ENCODE results near the gene SRSF4. TPM values are rescaled to one million over a fixed set of nuclear protein-coding genes. Genes with fewer than 3 reads are reported as not detected.
"Not testable (repeated sequence)": the region's sequence is repeated elsewhere in the genome, so short reads cannot be mapped to it uniquely, and the experiment has no call there.

SRSF4 gene
- total and polyA plus RNA-seq, 2 donors (not counting 1 experiment from before 2014, with no cell fraction given): 48.4 to 93.5 TPM

- H3K27me3 Mint-ChIP-seq: peaks cover 20% of the 10 kb centered on the region
- no peaks in the 10 kb centered on the region for H4K20me1 ChIP-seq (ENCODE audit: control insufficient read depth, insufficient read depth, low read length, poor library complexity, severe bottlenecking)
- ChIA-PET POLR2A (no interaction called here), CTCF (no interaction called here)
- no peak for TF ChIP-seq CTCF (IDR thresholded peaks at IDR 0.05)
- TF ChIP-seq EZH2 (IDR thresholded peaks at IDR 0.05; ENCODE audit: borderline replicate concordance, insufficient read depth, low read depth, low read length, poor library complexity, severe bottlenecking): no peak
- WGBS (ENCODE audit: insufficient coverage): 65% methylated on average over 55 of the region's 55 CpGs
- ATAC-seq (ENCODE audit: low read depth): no peak
- no peaks in the 10 kb centered on the region for H3K4me1 ChIP-seq (ENCODE audit: control insufficient read depth in 2 of 2, insufficient read depth in 2 of 2, low read length in 2 of 2)
- peak overlapping the region; percentile 15 for H3K9ac ChIP-seq (ENCODE audit: low read length)
- peaks cover 0 to 4% (median 0%) of the 10 kb centered on the region in 3 donors for H3K9me3 ChIP-seq (ENCODE audit: control extremely low read depth in 1 of 3, control insufficient read depth in 2 of 3, insufficient read depth in 1 of 3, low read length in 2 of 3)
- H3K9me3 Mint-ChIP-seq (ENCODE audit: insufficient read depth): no peaks in the 10 kb centered on the region
- H3K4me3 ChIP-seq (ENCODE audit: control extremely low read depth in 1 of 5, extremely low read depth in 1 of 5, insufficient read depth in 1 of 5, low read depth in 2 of 5, low read length in 4 of 5): peak overlapping the region in 1 of 5 experiments; percentile 23
- intact Hi-C loops (cut with micrococcal nuclease): no loop called here
- H3K27me3 ChIP-seq (replicated peaks in 1 of 4; ENCODE audit: control extremely low read depth in 1 of 4, control insufficient read depth in 3 of 4, insufficient read depth in 4 of 4, low read length in 3 of 4): peaks cover 0 to 2% (median 0%) of the 10 kb centered on the region in 4 experiments
- H3K27ac ChIP-seq (ENCODE audit: low read length in 2 of 2): no peak overlapping the region
- no peak overlapping the region for H3K4me3 Mint-ChIP-seq
- H2AFZ ChIP-seq (ENCODE audit: insufficient read depth, low read depth, low read length, poor library complexity, severe bottlenecking): peak overlapping the region; percentile 42
- no peaks in the 10 kb centered on the region for H3K36me3 ChIP-seq (replicated peaks in 1 of 2; ENCODE audit: control extremely low read depth in 1 of 2, control insufficient read depth in 1 of 2, extremely low read depth in 1 of 2, insufficient read depth in 2 of 2, low read length in 1 of 2)
- no peak overlapping the region for H3K27ac Mint-ChIP-seq
- no peaks in the 10 kb centered on the region for H3K4me1 Mint-ChIP-seq
- no peak for DNase-seq
- H3K79me2 ChIP-seq (ENCODE audit: control insufficient read depth, insufficient read depth, low read length): no peaks in the 10 kb centered on the region
- H3K4me2 ChIP-seq (replicated peaks; ENCODE audit: low read depth, low read length, poor library complexity, severe bottlenecking): peak overlapping the region; percentile 53
Measured at GRCh38 chr1:29133861-29134694, 47.6 kb downstream of the SRSF4 start.

- H3K4me2 ChIP-seq (replicated peaks; ENCODE audit: low read depth, low read length, poor library complexity, severe bottlenecking); H3K79me2 ChIP-seq (ENCODE audit: control insufficient read depth, insufficient read depth, low read length); H2AFZ ChIP-seq (ENCODE audit: insufficient read depth, low read depth, low read length, poor library complexity, severe bottlenecking); CTCF ChIA-PET; H3K27ac Mint-ChIP-seq; H3K36me3 ChIP-seq (replicated peaks in 1 of 2; ENCODE audit: control extremely low read depth in 1 of 2, control insufficient read depth in 1 of 2, extremely low read depth in 1 of 2, insufficient read depth in 2 of 2, low read length in 1 of 2); H3K4me1 Mint-ChIP-seq; H3K4me3 ChIP-seq (ENCODE audit: control extremely low read depth in 1 of 5, extremely low read depth in 1 of 5, insufficient read depth in 1 of 5, low read depth in 2 of 5, low read length in 4 of 5); DNase-seq; intact Hi-C loops (cut with micrococcal nuclease); ATAC-seq (ENCODE audit: low read depth); H3K27ac ChIP-seq (ENCODE audit: low read length in 2 of 2); H3K27me3 ChIP-seq (replicated peaks in 1 of 4; ENCODE audit: control extremely low read depth in 1 of 4, control insufficient read depth in 3 of 4, insufficient read depth in 4 of 4, low read length in 3 of 4); H3K9me3 ChIP-seq (ENCODE audit: control extremely low read depth in 1 of 3, control insufficient read depth in 2 of 3, insufficient read depth in 1 of 3, low read length in 2 of 3); H3K9ac ChIP-seq (ENCODE audit: low read length); H3K4me3 Mint-ChIP-seq; H4K20me1 ChIP-seq (ENCODE audit: control insufficient read depth, insufficient read depth, low read length, poor library complexity, severe bottlenecking); H3K4me1 ChIP-seq (ENCODE audit: control insufficient read depth in 2 of 2, insufficient read depth in 2 of 2, low read length in 2 of 2); H3K9me3 Mint-ChIP-seq (ENCODE audit: insufficient read depth); POLR2A ChIA-PET: not testable (repeated sequence)
- H3K27me3 Mint-ChIP-seq: peaks cover 21% of the 10 kb centered on the region
- WGBS (ENCODE audit: insufficient coverage): 97% methylated on average over 16 of the region's 29 CpGs
Measured at GRCh38 chr1:29131056-29131455, 50.6 kb downstream of the SRSF4 start.
